ENCODE results near the gene VSIG2.
A peak's percentile ranks its signal among the peaks of the same experiment; 100 is the strongest.
"Not testable (repeated sequence)": the region's sequence is repeated elsewhere in the genome, so short reads cannot be mapped to it uniquely, and the experiment has no call there.

The VSIG2 gene

GRCh38 chr11:124751741-124752470 is at the start of gene VSIG2:
Gene VSIG2, minus strand, starts transcription at chr11:124752255. Its CDS starts 118 bp downstream, at chr11:124752137.
- DNase-seq (ENCODE audit: low spot score), result no peak

DNA sequence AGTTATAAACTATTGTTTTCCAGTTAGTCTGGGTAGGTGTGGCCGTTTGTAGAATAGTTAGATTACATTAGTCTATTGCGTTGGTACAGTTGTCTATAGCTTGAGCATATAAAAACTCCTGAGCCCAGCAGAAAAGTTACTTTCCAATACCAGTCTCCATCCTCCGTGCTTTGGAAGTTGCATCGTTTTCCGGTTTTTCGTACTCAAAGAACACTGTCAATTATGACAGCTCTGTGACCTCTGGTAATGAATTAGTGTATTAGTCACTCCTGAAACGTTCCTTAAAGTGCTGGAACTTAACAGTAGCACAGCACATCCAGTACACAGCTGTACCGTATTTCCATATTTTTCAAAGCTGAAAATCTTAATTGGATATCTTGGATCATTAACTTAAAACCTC is 49.0 kb upstream of the VSIG2 start:
- DNase-seq (ENCODE audit: low spot score), result peak; percentile 28

- DNase-seq (ENCODE audit: low spot score), result peak; percentile 51
Measured at GRCh38 chr11:124800226-124800929, 48.3 kb upstream of the VSIG2 start, which contains the start of gene MSANTD2. Gene MSANTD2, minus strand, starts transcription at chr11:124800406. Its CDS starts 26 bp downstream, at chr11:124800380.

GRCh38 chr11:124799348-124800225 is 47.5 kb upstream of the VSIG2 start:
- no peak for DNase-seq (ENCODE audit: low spot score)

- no peak for DNase-seq (ENCODE audit: low spot score)
Measured at GRCh38 chr11:124798991-124799347, 46.9 kb upstream of the VSIG2 start.

GRCh38 chr11:124796312-124796711 is 44.3 kb upstream of the VSIG2 start:
- DNase-seq (ENCODE audit: low spot score), result no peak

DNA sequence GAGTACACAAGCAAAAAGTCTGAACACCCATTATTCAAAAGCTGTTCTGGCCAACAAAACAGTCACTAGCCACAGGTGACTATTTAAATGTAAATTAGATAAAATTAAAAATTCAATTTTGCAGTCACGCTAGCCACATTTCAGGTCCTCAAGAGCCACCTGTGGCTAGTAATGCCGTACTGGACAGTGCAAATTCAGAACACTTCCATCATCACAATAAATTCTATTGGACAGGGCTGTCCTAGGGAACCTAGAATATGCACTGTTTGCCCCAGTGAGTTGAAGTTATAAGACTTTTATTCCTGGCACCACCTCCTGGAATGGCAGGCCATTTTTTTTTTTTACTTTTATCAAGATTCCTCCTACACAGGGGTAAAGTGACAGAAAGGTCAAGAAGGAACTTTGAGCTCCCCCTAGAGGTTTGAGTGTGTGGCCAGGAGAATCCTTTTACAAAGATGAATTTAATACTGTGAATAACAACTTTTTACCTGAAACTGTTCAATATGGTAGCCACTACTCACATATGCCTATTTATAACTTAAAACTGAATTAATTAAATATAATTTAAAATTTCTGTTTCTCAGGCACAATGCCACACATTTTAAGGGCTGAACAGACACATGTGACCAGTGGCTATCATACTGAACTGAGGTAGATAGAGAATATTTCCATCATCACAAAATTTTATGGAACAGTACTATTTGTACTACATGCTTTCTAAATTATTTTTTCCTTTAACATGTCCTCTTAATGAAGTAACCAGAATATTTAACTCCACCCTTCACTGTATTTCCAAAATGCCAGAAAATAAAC is 41.6 kb upstream of the VSIG2 start:
- DNase-seq (ENCODE audit: low spot score), result peak; percentile 37

DNA sequence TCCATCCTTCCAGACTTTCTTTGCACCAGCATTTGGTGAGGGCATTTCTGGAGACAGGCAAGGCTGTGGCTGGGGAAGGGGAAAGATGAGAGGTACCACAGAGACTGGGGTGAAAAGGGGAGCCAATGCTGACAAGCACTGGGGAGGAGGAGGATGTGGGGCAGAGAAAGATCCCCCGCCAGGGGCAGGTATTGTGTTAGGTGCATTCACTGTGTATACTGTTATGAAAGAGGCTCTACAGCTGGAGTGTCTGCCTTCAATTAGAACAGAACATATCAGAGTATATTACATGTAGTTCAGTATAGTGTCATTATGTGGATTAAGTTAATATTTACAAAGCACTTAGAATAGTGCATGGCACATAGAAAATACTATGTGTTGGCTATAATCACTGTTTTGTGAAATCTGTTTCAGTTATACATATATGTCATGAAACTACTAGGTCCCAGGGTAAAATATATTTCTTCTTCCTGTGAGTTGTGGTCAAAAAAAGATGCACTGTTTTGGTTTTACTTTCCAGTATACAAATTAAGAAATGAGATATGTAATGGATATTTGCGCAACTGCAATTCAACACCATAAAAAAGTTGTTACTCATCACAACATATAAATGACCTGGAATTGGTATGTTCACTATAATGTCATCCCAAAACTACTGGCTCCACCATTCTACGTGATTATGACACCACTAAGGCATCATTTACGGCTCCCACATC is 39.7 kb upstream of the VSIG2 start:
- DNase-seq (ENCODE audit: low spot score), result no peak

DNA sequence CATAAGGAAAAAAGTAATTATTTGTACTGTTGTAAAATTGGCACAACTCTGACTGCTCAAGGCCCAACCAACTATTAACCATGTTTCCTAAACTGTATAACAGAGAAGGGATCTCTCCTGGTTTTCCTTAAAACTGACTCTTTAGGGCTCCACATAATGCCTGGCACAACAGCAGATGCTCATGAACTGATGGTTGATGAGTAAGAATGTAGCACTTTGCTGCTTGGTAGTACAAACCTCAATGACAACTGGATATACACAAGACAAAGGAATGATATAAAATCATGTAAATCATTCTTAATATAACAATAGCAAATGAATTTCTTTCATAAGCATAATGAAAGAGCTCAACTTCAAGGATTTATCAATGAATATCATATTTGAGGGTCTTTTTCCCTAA is 36.5 kb upstream of the VSIG2 start:
- DNase-seq (ENCODE audit: low spot score), result no peak

DNA sequence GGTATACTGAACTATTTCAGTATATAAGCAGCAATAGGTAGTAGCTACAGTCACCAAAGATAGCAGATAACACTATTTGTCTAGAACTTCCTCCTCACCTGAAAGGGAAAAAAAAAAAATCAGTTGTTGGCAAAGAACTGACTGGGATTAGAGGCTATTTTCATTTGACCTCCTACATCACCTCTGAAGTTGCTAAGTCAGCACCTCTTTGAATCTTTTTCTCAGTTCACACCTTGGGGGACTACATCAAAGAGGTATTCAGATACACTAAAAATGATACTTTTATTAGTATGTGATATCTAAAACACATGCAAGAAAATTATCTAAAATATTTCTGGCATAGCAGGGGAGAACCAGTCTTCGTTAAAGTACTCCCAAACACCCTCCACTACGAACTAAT is 32.0 kb upstream of the VSIG2 start:
- no peak for DNase-seq (ENCODE audit: low spot score)

DNA sequence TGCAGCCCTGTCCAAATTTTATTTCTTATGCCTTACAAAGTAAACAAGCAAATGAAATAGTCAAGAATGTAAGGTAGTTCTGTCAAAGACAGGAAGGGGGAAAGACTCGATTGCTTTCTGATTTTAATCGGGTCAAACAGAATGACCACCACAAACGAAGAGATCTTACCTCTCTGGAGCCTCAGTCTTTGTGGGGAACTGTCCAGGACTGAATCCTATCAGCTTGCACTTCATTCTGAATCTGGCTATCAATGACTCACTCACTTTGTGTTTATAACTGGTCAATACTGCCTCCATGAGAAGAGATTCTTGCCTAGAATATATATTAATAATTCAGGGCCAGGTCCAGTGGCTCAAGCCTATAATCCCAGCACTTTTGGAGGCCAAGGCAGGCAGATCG is 30.9 kb upstream of the VSIG2 start:
- no peak for DNase-seq (ENCODE audit: low spot score)

- no peak for DNase-seq (ENCODE audit: low spot score)
Measured at GRCh38 chr11:124779568-124779967, 27.5 kb upstream of the VSIG2 start.

GRCh38 chr11:124778281-124778680 is 26.2 kb upstream of the VSIG2 start:
- DNase-seq (ENCODE audit: low spot score), result no peak

GRCh38 chr11:124776865-124777645 is 25.0 kb upstream of the VSIG2 start:
- no peak for DNase-seq (ENCODE audit: low spot score)

GRCh38 chr11:124770959-124771358 is 18.9 kb upstream of the VSIG2 start:
- not testable (repeated sequence) for DNase-seq (ENCODE audit: low spot score)

GRCh38 chr11:124769806-124770774 is 18.0 kb upstream of the VSIG2 start:
- DNase-seq (ENCODE audit: low spot score), result no peak

DNA sequence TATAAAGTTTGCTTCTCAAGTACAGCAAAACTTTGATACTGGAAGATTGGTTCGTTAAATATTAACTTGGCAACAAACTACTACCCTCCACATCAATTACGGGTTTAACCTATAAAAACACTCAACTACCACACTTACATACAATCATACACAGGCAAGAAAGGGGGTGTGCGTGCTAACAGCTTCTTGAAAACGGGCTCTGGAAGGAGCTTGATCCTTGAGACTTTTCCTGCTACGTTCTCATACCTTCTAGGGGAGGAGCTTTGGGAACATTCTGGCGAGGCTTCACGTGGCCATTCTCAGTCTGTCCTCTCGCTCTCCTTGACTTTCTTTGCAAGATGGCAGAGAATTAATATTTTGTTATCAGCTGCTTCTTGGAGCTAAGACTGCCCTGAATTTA is 16.9 kb upstream of the VSIG2 start:
- DNase-seq (ENCODE audit: low spot score), result no peak

- DNase-seq (ENCODE audit: low spot score), result no peak
Measured at GRCh38 chr11:124766156-124766555, 14.1 kb upstream of the VSIG2 start.
